ENCODE data around the gene ADORA1.

ADORA1 gene

GRCh38 chr1:203139976-203140475 is 12.5 kb downstream of the ADORA1 start:
- no peaks in the 10 kb centered on the region for H3K36me3 ChIP-seq (ENCODE audit: insufficient read depth, low read length)
- no peak overlapping the region for H3K27ac ChIP-seq

GRCh38 chr1:203140743-203141520 is 13.4 kb downstream of the ADORA1 start:
- Histone ChIP-seq H3K27ac (no peak overlapping the region), H3K9ac (ENCODE audit: insufficient read length) (no peak overlapping the region), H3K9me3 (ENCODE audit: low read depth, low read length) (no peaks in the 10 kb centered on the region), H3K36me3 (ENCODE audit: insufficient read depth, low read length) (no peaks in the 10 kb centered on the region), H3K4me3 (no peak overlapping the region)
- DNase-seq (ENCODE audit: low read depth, low spot score): no peak
- TF ChIP-seq EZH2 (IDR thresholded peaks at IDR 0.05): no peak
- TF ChIP-seq POLR2AphosphoS5 (IDR thresholded peaks at IDR 0.05; ENCODE audit: borderline replicate concordance, low read depth, low read length): no peak

More at GRCh38 chr1:203139976-203140475, 12.5 kb downstream of the ADORA1 start:
- Histone ChIP-seq H3K9ac (ENCODE audit: insufficient read length) (no peak overlapping the region), H3K9me3 (ENCODE audit: low read depth, low read length) (no peaks in the 10 kb centered on the region), H3K4me3 (no peak overlapping the region)
- DNase-seq (ENCODE audit: low read depth, low spot score): no peak
- TF ChIP-seq EZH2 (IDR thresholded peaks at IDR 0.05): no peak
- TF ChIP-seq FOXP2 (optimal IDR thresholded peaks at IDR 0.05; ENCODE audit: control extremely low read depth, extremely low read length, insufficient read depth): no peak
- no peak for TF ChIP-seq POLR2AphosphoS5 (IDR thresholded peaks at IDR 0.05; ENCODE audit: borderline replicate concordance, low read depth, low read length)

GRCh38 chr1:203142124-203142523 is 14.6 kb downstream of the ADORA1 start:
- TF ChIP-seq FOXP2 (optimal IDR thresholded peaks at IDR 0.05; ENCODE audit: control extremely low read depth, extremely low read length, insufficient read depth) (no peak), POLR2AphosphoS5 (IDR thresholded peaks at IDR 0.05; ENCODE audit: borderline replicate concordance, low read depth, low read length) (no peak), EZH2 (IDR thresholded peaks at IDR 0.05) (no peak)
- H3K9ac ChIP-seq (ENCODE audit: insufficient read length): no peak overlapping the region
- no peak overlapping the region for H3K4me3 ChIP-seq
- no peak for DNase-seq (ENCODE audit: low read depth, low spot score)
- H3K27ac ChIP-seq: no peak overlapping the region
- no peaks in the 10 kb centered on the region for H3K9me3 ChIP-seq (ENCODE audit: low read depth, low read length)
- no peaks in the 10 kb centered on the region for H3K36me3 ChIP-seq (ENCODE audit: insufficient read depth, low read length)

GRCh38 chr1:203142684-203143408 is 15.3 kb downstream of the ADORA1 start:
- H3K4me3 ChIP-seq: no peak overlapping the region

GRCh38 chr1:203143641-203144040 is 16.1 kb downstream of the ADORA1 start:
- no peaks in the 10 kb centered on the region for H3K9me3 ChIP-seq (ENCODE audit: low read depth, low read length)
- TF ChIP-seq FOXP2 (optimal IDR thresholded peaks at IDR 0.05; ENCODE audit: control extremely low read depth, extremely low read length, insufficient read depth) (no peak), EZH2 (IDR thresholded peaks at IDR 0.05) (no peak), POLR2AphosphoS5 (IDR thresholded peaks at IDR 0.05; ENCODE audit: borderline replicate concordance, low read depth, low read length) (no peak)
- no peak for DNase-seq (ENCODE audit: low read depth, low spot score)
- no peak overlapping the region for H3K4me3 ChIP-seq
- no peak overlapping the region for H3K9ac ChIP-seq (ENCODE audit: insufficient read length)
- H3K36me3 ChIP-seq (ENCODE audit: insufficient read depth, low read length): no peaks in the 10 kb centered on the region
- no peak overlapping the region for H3K27ac ChIP-seq

More at GRCh38 chr1:203142684-203143408, 15.3 kb downstream of the ADORA1 start:
- no peak overlapping the region for H3K27ac ChIP-seq
- DNase-seq (ENCODE audit: low read depth, low spot score): no peak
- no peak for TF ChIP-seq POLR2AphosphoS5 (IDR thresholded peaks at IDR 0.05; ENCODE audit: borderline replicate concordance, low read depth, low read length)
- no peak for TF ChIP-seq FOXP2 (optimal IDR thresholded peaks at IDR 0.05; ENCODE audit: control extremely low read depth, extremely low read length, insufficient read depth)
- TF ChIP-seq EZH2 (IDR thresholded peaks at IDR 0.05): no peak
- no peaks in the 10 kb centered on the region for H3K9me3 ChIP-seq (ENCODE audit: low read depth, low read length)
- no peak overlapping the region for H3K9ac ChIP-seq (ENCODE audit: insufficient read length)
- no peaks in the 10 kb centered on the region for H3K36me3 ChIP-seq (ENCODE audit: insufficient read depth, low read length)

- TF ChIP-seq EZH2 (IDR thresholded peaks at IDR 0.05) (no peak), POLR2AphosphoS5 (IDR thresholded peaks at IDR 0.05; ENCODE audit: borderline replicate concordance, low read depth, low read length) (no peak), FOXP2 (optimal IDR thresholded peaks at IDR 0.05; ENCODE audit: control extremely low read depth, extremely low read length, insufficient read depth) (no peak)
- DNase-seq (ENCODE audit: low read depth, low spot score): no peak
- H3K9ac ChIP-seq (ENCODE audit: insufficient read length): no peak overlapping the region
- no peaks in the 10 kb centered on the region for H3K36me3 ChIP-seq (ENCODE audit: insufficient read depth, low read length)
- H3K9me3 ChIP-seq (ENCODE audit: low read depth, low read length): no peaks in the 10 kb centered on the region
- H3K27ac ChIP-seq: no peak overlapping the region
- no peak overlapping the region for H3K4me3 ChIP-seq
Observed at GRCh38 chr1:203144661-203145060, 17.1 kb downstream of the ADORA1 start.

GRCh38 chr1:203145321-203146041 is 18.0 kb downstream of the ADORA1 start:
- no peak overlapping the region for H3K27ac ChIP-seq
- no peak overlapping the region for H3K4me3 ChIP-seq
- H3K9ac ChIP-seq (ENCODE audit: insufficient read length): no peak overlapping the region
- H3K36me3 ChIP-seq (ENCODE audit: insufficient read depth, low read length): no peaks in the 10 kb centered on the region
- TF ChIP-seq POLR2AphosphoS5 (IDR thresholded peaks at IDR 0.05; ENCODE audit: borderline replicate concordance, low read depth, low read length) (no peak), EZH2 (IDR thresholded peaks at IDR 0.05) (no peak)
- no peaks in the 10 kb centered on the region for H3K9me3 ChIP-seq (ENCODE audit: low read depth, low read length)
- DNase-seq (ENCODE audit: low read depth, low spot score): no peak

GRCh38 chr1:203146042-203146369 is 18.5 kb downstream of the ADORA1 start:
- Histone ChIP-seq H3K36me3 (ENCODE audit: insufficient read depth, low read length) (no peaks in the 10 kb centered on the region), H3K27ac (no peak overlapping the region), H3K9ac (ENCODE audit: insufficient read length) (no peak overlapping the region), H3K4me3 (no peak overlapping the region), H3K9me3 (ENCODE audit: low read depth, low read length) (no peaks in the 10 kb centered on the region)
- no peak for DNase-seq (ENCODE audit: low read depth, low spot score)
- TF ChIP-seq POLR2AphosphoS5 (IDR thresholded peaks at IDR 0.05; ENCODE audit: borderline replicate concordance, low read depth, low read length): no peak
- no peak for TF ChIP-seq FOXP2 (optimal IDR thresholded peaks at IDR 0.05; ENCODE audit: control extremely low read depth, extremely low read length, insufficient read depth)
- TF ChIP-seq EZH2 (IDR thresholded peaks at IDR 0.05): no peak
